ENCODE data around the gene TGOLN2. TPM values are rescaled to one million over a fixed set of nuclear protein-coding genes. Genes with fewer than 3 reads are reported as not detected.

TGOLN2 gene
- 189 and 215 TPM in 2 replicates for total RNA-seq (2013; cell fraction: nucleolus; rRNA removed)
- total RNA-seq (2014; rRNA removed), result 35.2 and 37.2 TPM in 2 replicates
- 35.3 and 36.9 TPM in 2 replicates for total RNA-seq (2014; rRNA removed; fragmentation: Illumina TruSeq; extraction: Trizol)
- 62.6 and 64.7 TPM in 2 replicates for total RNA-seq (2021)
- 41.6 TPM for polyA plus RNA-seq (2011; ENCODE audit: low read depth)
- polyA plus RNA-seq (2011; rRNA removed), result 82.3 and 92.3 TPM in 2 replicates
- 62.0 and 71.5 TPM in 2 replicates for polyA plus RNA-seq (2011; cell fraction: cytosol; rRNA removed)
- polyA plus RNA-seq (2011; cell fraction: nucleus; rRNA removed), result 56.7 and 70.6 TPM in 2 replicates
- 51.4 and 53.8 TPM in 2 replicates for polyA plus RNA-seq (2012)
- 75.7 and 79.2 TPM in 2 replicates for polyA plus RNA-seq (2014; fragmentation: Illumina TruSeq; extraction: Trizol)
- 10 to 100 TPM; 13.8 to 21.6 TPM for polyA plus RNA-seq (2014; fragmentation: Nextera tagmentation; extraction: Ambion mirVana)
- polyA plus RNA-seq (2014; rRNA removed), result 61.9 and 64.4 TPM in 2 replicates
- 10 to 100 TPM; 48.1 to 50.7 TPM for polyA plus RNA-seq (2016; fragmentation: Nextera tagmentation; extraction: Ambion mirVana)
- 59.0 and 63.1 TPM in 2 replicates for polyA minus RNA-seq (2011; rRNA and poly(A)+ RNA removed)
- 19.8 and 21.1 TPM in 2 replicates for polyA minus RNA-seq (2011; cell fraction: cytosol; rRNA and poly(A)+ RNA removed)
- polyA minus RNA-seq (2011; cell fraction: nucleus; rRNA and poly(A)+ RNA removed), result 32.6 and 51.3 TPM in 2 replicates
- percentile 97 among the genes with signal in this experiment for Bru-seq, nascent RNA
- percentile 99 among the genes with signal in this experiment for BruChase-seq, experiment 1, labeled RNA remaining after a 6-hour chase
- BruChase-seq, experiment 2, labeled RNA remaining after a 2-hour chase, result percentile 99 among the genes with signal in this experiment
- long read RNA-seq, experiment 1, full-length matches to known transcripts, result 17 of 25 reads
- long read RNA-seq, experiment 1, partial matches to known transcripts, result 1 of 25 reads
- long read RNA-seq, experiment 1, other reads (novel, unspliced or antisense), result 7 of 25 reads
- long read RNA-seq, experiment 2, full-length matches to known transcripts, result 52 of 98 reads
- long read RNA-seq, experiment 2, partial matches to known transcripts, result 9 of 98 reads
- long read RNA-seq, experiment 2, other reads (novel, unspliced or antisense), result 37 of 98 reads

GRCh38 chr2:85327822-85328617 lies at the start of gene TGOLN2:
TSS of gene TGOLN2 (minus strand) at chr2:85327989. CDS start at chr2:85327962, 27 bp downstream.
- H3K27ac ChIP-seq (ENCODE audit: control insufficient read depth, insufficient read depth), result peak within 1 kb of the TSS; percentile 99
- peak within 1 kb of the TSS; percentile 98 for H3K4me3 ChIP-seq
- WGBS (ENCODE audit: insufficient coverage, insufficient replicate concordance, low lambda C conversion rate, missing lambda C conversion rate), result under 1% methylated on average over 54 of the region's 57 CpGs
- FAIRE-seq, result peak; percentile 71
- SMC1A ChIA-PET (ENCODE audit: uncharacterized antibody, unreplicated experiment), result interaction anchor here (1.5 to 2.2 kb wide), 2 partner anchors 26 to 28 kb away, joined by 4 to 5 read pairs; partner anchors contain the start of genes ELMOD3 and RETSAT
- peaks cover 8% of the 10 kb centered on the region for H4K20me1 ChIP-seq (ENCODE audit: control insufficient read depth, insufficient read depth)
- ATAC-seq, result peak; percentile 90
- H3K4me1 ChIP-seq (ENCODE audit: control insufficient read depth, insufficient read depth, low read length), result peaks cover 20% of the 10 kb centered on the region
- POLR2A ChIA-PET, result interaction anchor here (1.0 to 3.5 kb wide), 7 partner anchors 9 to 384 kb away, joined by 3 to 20 read pairs (median 6); partner anchors contain the start of genes ELMOD3, MAT2A and RETSAT
- H3K79me2 ChIP-seq (ENCODE audit: control insufficient read depth, insufficient read depth, low read length), result peaks cover 53% of the 10 kb centered on the region
- intact Hi-C loops (cut with micrococcal nuclease; ENCODE audit: unreplicated experiment) (loop anchor here (1.0 to 5.0 kb wide), 2 partner anchors 26 to 224 kb away; partner anchors contain the start of genes ELMOD3 and RETSAT), in situ Hi-C loops (cut with MboI) (no loop called here)
- H2AFZ ChIP-seq (ENCODE audit: control insufficient read depth, low read depth, low read length), result peak within 1 kb of the TSS; percentile 92
- peaks cover 7 to 15% of the 10 kb centered on the region in 2 experiments for H3K36me3 ChIP-seq (ENCODE audit: control insufficient read depth in 2 of 2, insufficient read depth in 2 of 2, low read length in 1 of 2)
- H3K9me3 ChIP-seq (replicated peaks; ENCODE audit: control insufficient read depth, insufficient read depth, low read length), result no peaks in the 10 kb centered on the region
- peak within 1 kb of the TSS; percentile 95 for H3K4me2 ChIP-seq (ENCODE audit: control insufficient read depth, insufficient read depth)
- RAD21 ChIA-PET (ENCODE audit: unreplicated experiment), result interaction anchor here (0.9 to 2.4 kb wide), 6 partner anchors 11 to 384 kb away, joined by 3 to 6 read pairs (median 4); partner anchors contain the start of genes ELMOD3, MAT2A, RETSAT and RNF181
- peak; percentile 73 for DNase-seq (ENCODE audit: low read depth, low spot score)
- BruUV-seq (replicated peaks), result TSS peak; percentile 96
- CTCF ChIA-PET, result interaction anchor here (0.6 to 2.7 kb wide), 5 partner anchors 26 to 224 kb away, joined by 3 to 17 read pairs (median 5); partner anchors contain the start of genes ELMOD3 and RETSAT
- peak within 1 kb of the TSS; percentile 97 for H3K9ac ChIP-seq (ENCODE audit: control insufficient read depth, insufficient read depth, low read length)
- no peaks in the 10 kb centered on the region for H3K27me3 ChIP-seq (replicated peaks in 1 of 2; ENCODE audit: control insufficient read depth in 2 of 2, insufficient read depth in 2 of 2, low read length in 1 of 2)
- TF ChIP-seq MXI1 (IDR thresholded peaks at IDR 0.05; ENCODE audit: low read depth, low read length), result peak; percentile 80
- TF ChIP-seq, protein P1, sequence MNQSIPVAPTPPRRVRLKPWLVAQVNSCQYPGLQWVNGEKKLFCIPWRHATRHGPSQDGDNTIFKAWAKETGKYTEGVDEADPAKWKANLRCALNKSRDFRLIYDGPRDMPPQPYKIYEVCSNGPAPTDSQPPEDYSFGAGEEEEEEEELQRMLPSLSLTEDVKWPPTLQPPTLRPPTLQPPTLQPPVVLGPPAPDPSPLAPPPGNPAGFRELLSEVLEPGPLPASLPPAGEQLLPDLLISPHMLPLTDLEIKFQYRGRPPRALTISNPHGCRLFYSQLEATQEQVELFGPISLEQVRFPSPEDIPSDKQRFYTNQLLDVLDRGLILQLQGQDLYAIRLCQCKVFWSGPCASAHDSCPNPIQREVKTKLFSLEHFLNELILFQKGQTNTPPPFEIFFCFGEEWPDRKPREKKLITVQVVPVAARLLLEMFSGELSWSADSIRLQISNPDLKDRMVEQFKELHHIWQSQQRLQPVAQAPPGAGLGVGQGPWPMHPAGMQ (IDR thresholded peaks at IDR 0.05; ENCODE audit: borderline replicate concordance), result peak; percentile 74
- TF ChIP-seq MEF2B (IDR thresholded peaks at IDR 0.05; ENCODE audit: partially characterized antibody, poor library complexity, severe bottlenecking), result no peak
- no peak for TF ChIP-seq KDM1A (IDR thresholded peaks at IDR 0.05; ENCODE audit: borderline replicate concordance)
- no peak for TF ChIP-seq PAX5 (IDR thresholded peaks at IDR 0.05; ENCODE audit: borderline replicate concordance, low read depth, low read length)
- peak; percentile 99 for TF ChIP-seq POLR2AphosphoS5 (IDR thresholded peaks at IDR 0.05; ENCODE audit: low read length)
- no peak for TF ChIP-seq CBX3 (IDR thresholded peaks at IDR 0.05; ENCODE audit: borderline replicate concordance, low read depth)
- TF ChIP-seq ZBED1 (IDR thresholded peaks at IDR 0.05; ENCODE audit: borderline replicate concordance), result peak; percentile 77; the same call in 1 of the 2 replicates
- TF ChIP-seq SREBF2 (IDR thresholded peaks at IDR 0.05; ENCODE audit: low read length), result no peak
- peak in 1 of 2 experiments; percentile 21; a peak in 1 of 3 replicates for TF ChIP-seq EGR1 (IDR thresholded peaks at IDR 0.05; ENCODE audit: borderline replicate concordance in 1 of 2, low read depth in 2 of 2, low read length in 2 of 2)
- TF ChIP-seq NFYA (IDR thresholded peaks at IDR 0.05; ENCODE audit: borderline replicate concordance, low read depth, low read length), result no peak
- peak; percentile 77; the same call in 1 of the 2 replicates for TF ChIP-seq ZBTB40 (IDR thresholded peaks at IDR 0.05; ENCODE audit: borderline replicate concordance)
